ENCODE data around the gene LRRC46.
A peak's percentile ranks its signal among the peaks of the same experiment; 100 is the strongest.

LRRC46 gene

DNA sequence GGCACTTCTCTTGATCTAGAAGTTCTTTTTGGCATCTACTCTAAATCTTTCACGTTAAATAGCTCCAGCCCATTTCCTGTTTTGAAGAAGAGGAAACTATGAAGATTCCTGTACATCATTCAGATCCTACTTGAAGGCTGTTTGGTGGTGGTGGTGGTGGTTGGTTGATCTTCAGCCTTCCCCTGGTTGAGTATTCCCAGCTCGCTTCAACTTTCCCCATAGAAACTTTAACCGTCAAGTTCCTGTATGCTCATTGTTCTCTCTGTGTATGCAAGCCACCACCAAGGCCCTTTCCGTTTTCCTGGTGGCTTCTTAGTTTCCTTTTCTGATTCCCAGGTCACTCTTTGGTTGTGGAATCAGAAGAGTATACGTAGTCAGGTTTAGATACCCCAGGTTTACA lies 3.3 kb downstream of the LRRC46 start:
- DNase-seq, result no peak

GRCh38 chr17:47836601-47837000 lies 5.1 kb downstream of the LRRC46 start:
- DNase-seq, result no peak

GRCh38 chr17:47837401-47838039 lies 6.0 kb downstream of the LRRC46 start:
- DNase-seq, result no peak

GRCh38 chr17:47838636-47839035 lies 7.2 kb downstream of the LRRC46 start:
- no peak for DNase-seq

DNA sequence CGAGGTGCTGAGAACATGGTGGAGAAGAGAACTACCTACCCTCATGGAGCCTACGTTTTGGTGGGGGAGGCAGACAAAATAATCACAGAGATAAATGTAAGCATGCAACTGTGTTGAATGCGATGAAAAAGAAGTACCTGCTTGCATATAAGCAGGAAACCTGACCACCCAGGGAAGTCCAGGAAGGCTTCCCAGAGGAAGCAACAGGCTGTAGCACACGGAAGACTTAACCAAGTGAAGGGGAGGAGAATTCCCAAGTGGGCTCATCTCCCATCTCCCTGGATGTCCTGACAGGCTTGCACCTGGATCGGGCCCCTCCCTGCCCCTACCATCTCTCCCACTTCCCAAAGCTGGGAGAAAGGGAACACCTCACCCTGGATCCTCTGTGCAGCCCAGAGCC lies 7.6 kb downstream of the LRRC46 start:
- no peak for DNase-seq

DNA sequence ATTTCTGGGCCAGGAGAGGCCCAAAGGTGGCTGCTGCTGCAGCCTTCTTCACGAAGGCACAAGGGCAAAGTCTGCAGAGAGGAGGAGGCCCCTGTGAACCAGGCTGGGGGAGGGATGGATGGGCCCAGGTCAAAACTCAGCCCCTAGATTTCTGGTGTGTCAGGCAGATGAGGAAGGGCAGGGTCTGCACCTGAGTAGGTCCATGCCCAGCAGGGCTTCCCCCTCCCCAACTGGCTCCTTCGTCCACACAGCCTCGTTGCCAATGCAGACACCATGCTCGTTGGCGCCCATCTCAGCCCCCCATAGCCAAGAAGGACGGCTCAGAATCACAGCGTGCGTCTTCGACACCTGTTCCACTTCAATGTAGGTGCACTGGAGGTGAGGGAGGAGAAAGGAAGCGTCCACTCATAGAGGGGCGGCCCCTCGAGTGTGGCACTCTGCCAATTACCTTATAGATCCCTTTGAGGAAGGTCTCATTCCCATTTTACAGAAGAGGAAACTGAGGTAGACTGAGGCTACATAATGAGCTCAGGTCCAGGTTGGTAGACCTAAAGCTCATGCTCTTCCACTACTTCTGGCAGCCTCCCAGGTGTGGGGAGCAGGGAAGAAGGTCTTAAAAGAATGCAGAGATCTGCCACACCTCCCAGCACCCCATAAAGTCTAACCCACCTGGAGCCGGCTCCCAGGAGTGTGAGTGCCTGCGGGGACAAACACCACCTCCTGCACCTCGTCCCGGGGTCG lies 8.7 kb downstream of the LRRC46 start:
- no peak for DNase-seq

- peak; percentile 86 for DNase-seq
These were observed 9.4 kb downstream of the LRRC46 start, which contains the start of gene SCRN2 for GRCh38 chr17:47840742-47841487. Gene SCRN2 (minus strand): TSS chr17:47841273. CDS start chr17:47840843, 430 bp downstream.

- no peak for DNase-seq
These were observed 10.2 kb downstream of the LRRC46 start for GRCh38 chr17:47841488-47842291.

- DNase-seq, result no peak
These were observed 11.9 kb downstream of the LRRC46 start for GRCh38 chr17:47843391-47843730.

DNA sequence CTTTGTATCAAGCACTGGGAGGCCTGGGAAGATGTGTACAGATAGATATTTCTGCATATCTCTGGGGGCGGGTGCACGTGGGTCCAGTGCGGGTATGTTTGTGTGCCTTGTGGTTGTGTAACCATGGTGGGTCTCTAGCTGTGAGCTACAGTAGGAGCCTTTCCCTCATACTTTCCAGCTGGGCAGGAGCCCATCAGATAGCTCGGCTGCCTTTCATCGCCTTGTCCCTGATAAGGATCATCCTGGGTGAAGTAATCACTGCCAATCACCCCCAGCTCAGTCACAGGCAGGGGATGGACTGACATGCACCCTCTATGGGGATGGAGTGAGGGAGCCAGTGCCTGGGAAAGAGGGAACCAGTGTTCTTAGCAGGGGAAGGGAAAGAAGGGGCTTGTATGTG lies 12.8 kb downstream of the LRRC46 start:
- DNase-seq, result no peak

- peak in 1 of 2 experiments; percentile 15 for DNase-seq
These were observed 13.6 kb downstream of the LRRC46 start for GRCh38 chr17:47844814-47845715.

- DNase-seq, result no peak
These were observed 14.2 kb downstream of the LRRC46 start for GRCh38 chr17:47845716-47846075.

DNA sequence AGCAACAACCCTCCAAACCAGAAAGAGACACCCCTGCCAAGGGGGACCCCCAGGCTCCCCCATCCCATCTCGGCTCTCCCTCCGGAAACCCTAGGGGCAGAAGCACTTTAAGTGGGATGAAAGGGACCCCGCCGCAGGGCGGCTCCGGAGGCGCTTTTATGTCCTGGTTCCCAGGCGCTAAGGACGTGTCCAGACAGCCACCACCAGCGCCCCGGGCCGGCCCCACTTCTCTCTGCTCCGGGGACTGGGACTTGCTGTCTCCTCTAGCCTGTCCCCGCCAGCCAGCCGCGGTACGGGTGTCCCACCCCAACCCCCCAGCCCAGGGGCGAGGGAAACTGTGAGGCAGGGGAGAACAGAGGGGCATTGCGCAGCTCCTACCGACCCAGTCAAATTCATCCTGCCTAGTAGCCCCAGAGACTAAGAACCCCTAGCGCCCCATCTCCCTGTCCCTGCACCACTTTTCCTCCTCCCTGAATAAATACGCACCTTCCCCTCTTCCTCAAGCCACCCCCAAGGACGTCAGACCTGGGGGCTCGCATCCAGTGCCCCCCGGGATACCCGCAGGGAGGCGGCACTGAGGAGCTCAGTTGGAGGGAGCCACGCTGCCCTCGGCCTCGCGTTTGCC lies 15.4 kb downstream of the LRRC46 start:
- no peak for DNase-seq

DNA sequence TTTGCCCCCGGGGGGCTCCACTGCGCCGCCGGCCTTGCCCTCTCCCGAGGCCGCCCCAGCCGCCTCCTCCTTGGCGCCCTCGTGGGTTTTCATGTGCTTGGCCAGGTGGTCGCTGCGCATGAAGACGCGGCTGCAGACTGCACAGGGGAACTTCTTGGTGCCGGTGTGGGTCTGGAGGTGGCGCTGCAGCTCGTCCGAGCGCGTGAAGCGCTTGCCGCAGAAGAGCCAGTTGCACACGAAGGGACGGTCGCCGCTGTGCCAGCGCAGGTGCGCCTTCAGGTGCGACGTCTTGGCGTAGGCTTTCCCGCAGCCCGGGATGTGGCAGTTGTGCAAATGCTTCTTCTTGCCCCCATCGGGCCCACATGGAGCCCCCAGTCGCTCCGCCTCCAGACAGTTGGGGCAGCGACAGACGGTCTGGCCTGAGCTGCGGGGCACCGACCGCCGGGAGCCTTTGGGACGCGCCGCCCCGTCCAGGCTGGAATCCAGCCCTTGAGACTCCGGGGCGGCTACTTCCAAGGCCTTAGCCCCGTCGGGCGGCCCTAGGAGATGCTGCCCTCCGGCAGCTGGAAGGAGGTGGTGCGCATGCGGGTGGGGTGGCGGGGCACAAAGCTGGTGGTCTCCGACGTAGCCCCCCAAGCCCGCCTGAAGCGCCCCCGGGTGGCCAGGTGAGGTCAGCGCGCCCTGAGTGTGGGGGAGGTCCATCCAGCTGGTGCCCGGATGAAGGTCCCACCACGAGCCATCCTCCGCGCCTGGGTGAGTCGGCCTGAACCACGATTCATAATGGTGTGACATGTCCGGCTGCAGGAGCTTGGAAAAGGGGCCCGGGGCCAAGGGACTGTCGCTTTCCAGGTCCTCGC lies 16.1 kb downstream of the LRRC46 start:
- no peak for DNase-seq

DNA sequence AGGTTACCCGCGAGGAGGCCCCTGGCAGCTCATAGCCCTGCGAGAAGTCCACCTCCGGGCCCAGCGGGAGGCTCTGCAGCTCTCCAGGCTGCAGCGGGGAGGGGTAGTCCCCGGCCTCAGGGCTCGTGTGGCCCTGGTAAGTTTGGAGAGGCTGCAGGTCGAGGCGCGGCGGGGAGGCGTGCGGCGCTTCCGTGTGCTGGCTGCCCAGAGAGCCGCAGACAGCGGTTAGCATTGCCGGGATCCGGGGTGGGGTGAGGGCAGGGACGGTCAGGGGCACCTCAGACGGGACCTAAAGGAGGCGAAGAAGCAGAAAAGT lies 16.7 kb downstream of the LRRC46 start:
- no peak for DNase-seq

GRCh38 chr17:47850373-47850691 lies 18.9 kb downstream of the LRRC46 start:
- no peak for DNase-seq

- DNase-seq, result peak; percentile 27 to 65
These were observed 19.5 kb downstream of the LRRC46 start, which contains the start of gene SP6 for GRCh38 chr17:47850692-47851573. Gene SP6 (minus strand): TSS chr17:47851163. CDS start chr17:47848429, 2,734 bp downstream.

DNA sequence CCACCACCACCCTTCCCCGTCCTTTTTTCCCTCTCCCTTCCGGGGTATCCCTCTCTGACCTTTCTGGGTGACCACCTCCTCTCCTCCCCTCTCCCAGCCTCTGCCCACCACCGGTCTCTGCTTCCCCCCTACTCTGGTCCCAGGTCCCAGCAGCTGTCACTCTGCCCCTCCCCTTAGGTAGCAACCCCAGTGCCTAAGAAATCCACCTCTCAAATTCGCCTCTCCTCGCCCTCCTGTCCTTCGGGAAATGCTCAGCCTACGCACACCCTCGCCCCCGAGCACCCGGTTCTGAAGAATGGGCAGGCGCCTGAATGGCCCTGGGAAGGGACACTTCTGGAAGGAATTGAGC lies 20.3 kb downstream of the LRRC46 start:
- DNase-seq, result no peak

DNA sequence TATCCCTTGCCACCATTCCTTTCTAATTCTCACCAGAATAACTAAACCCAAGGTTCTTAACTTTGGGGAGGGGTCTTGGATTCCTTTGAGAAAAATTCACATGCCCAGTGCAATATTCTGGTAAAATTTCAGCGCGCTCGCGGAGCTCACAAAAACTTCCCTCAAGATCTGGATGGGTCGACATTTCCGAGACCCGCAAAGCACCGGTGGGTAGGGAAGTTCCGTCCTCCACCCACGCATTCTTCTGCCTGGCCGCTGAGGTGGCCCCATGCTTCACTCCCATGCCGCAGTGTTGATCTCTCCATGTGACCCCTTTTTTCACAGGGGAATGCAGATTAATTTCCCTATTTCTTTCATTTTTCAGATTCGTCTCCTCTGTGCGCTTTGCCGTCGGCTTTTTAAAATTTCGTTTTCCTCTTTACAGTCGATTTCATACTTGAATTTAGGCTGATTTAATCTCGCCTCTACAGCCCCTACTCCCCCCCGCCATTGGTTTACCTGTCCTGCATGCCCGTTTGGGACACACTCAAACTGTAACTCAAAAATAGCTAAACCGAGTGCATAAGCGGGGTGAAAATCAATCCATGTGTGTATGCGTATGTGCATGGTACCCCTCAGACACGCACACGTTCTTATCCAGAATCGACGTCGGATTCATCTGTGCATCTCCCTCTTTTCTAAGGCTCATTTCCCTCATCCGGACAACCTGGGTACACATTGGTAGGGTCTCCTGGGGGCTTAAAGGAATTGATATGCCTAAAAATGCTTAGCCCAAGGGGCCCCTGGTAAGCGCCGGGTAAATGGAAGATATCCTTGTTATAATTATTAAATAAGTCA lies 20.9 kb downstream of the LRRC46 start:
- DNase-seq, result no peak
